Thyroid gland (tissue), 4 donors: ENCODE data around the gene NBAS. TPM values are rescaled to one million over a fixed set of nuclear protein-coding genes. Genes with fewer than 3 reads are reported as not detected.

Source experiments
- DNase-seq, 2 donors: peaks; one replicate each; pipeline ENCODE4 v3.0.0-alpha.2; 2019
- H3K27ac ChIP-seq, 3 donors: fragments of 200-600 bp; sonication (generic); 1 replicate in 2 of 3; 2 replicates in 1 of 3; pipeline ENCODE4 v1.5.1; 2016 to 2019; ENCODE audit warnings: mild to moderate bottlenecking in 1 of 3, moderate library complexity in 1 of 3
- H3K27me3 ChIP-seq: fragments of 200-600 bp; sonication (generic); one replicate; pipeline ENCODE4 v1.5.1; 2019
- H3K36me3 ChIP-seq, 2 donors: fragments of 200-600 bp; sonication (generic); one replicate each; pipeline ENCODE4 v1.5.1; 2016 to 2019
- H3K4me1 ChIP-seq, 2 donors: fragments of 200-600 bp; sonication (generic); one replicate each; pipeline ENCODE4 v1.5.1; 2017 to 2019
- H3K4me3 ChIP-seq, 3 donors: fragments of 200-600 bp; sonication (generic); replicated peaks in 1 of 3; 1 replicate in 2 of 3; 2 replicates in 1 of 3; pipeline ENCODE4 v1.5.1; 2016; ENCODE audit warnings: mild to moderate bottlenecking in 1 of 3
- H3K9me3 ChIP-seq: fragments of 200-600 bp; sonication (generic); one replicate; pipeline ENCODE4 v1.5.1; 2017
- CTCF ChIP-seq, 6 experiments: fragments of 200-600 bp in 3 of 6; fragments of 450-650 bp in 3 of 6; sonication (generic) in 3 of 6; IDR thresholded peaks; one replicate each; pipeline ENCODE4 v1.5.1; 2016 to 2019; ENCODE audit warnings: antibody characterized with exemption in 6 of 6, mild to moderate bottlenecking in 2 of 6, inconsistent platforms in 1 of 6, moderate library complexity in 1 of 6
- POLR2A ChIP-seq, 2 donors: fragments of 450-650 bp; IDR thresholded peaks; one replicate each; pipeline ENCODE4 v1.6.1; 2017; ENCODE audit warnings: antibody characterized with exemption in 2 of 2, mild to moderate bottlenecking in 2 of 2, moderate library complexity in 1 of 2
- WGBS, 2 donors: methylation state at CpG; one replicate each; pipeline ENCODE4 v1.1.5; 2017; 5-methylcytosine and 5-hydroxymethylcytosine counted together
- intact Hi-C: fragments of 100-400 bp; cut with DNase I; formaldehyde crosslinking; loops from one replicate; pipeline ENCODE4 v1.15.1; 2023
- total RNA-seq, 4 donors: library from RNA; depleted of rRNA; stranded (reverse); fragments of >200 nt; gene quantifications; one replicate each; pipeline ENCODE4 v1.2.3, GENCODE V29; 2016

NBAS gene
- total RNA-seq, 4 donors from 2014 or later = 50.4 to 71.5 (median 54.7) TPM

GRCh38 chr2:15281681-15282080, 279.5 kb downstream of the NBAS start:
- no peaks in the 10 kb centered on the region for H3K9me3 ChIP-seq
- 66 to 99% methylated on average over 2 of the region's 2 CpGs for WGBS, 2 donors
- H3K27ac ChIP-seq = no peak overlapping the region
- H3K27me3 ChIP-seq = no peaks in the 10 kb centered on the region
- H3K4me1 ChIP-seq = no peaks in the 10 kb centered on the region
- TF ChIP-seq POLR2A (IDR thresholded peaks at IDR 0.05) (no peak), CTCF (IDR thresholded peaks at IDR 0.05) (no peak)
- no peak overlapping the region for H3K4me3 ChIP-seq
- H3K36me3 ChIP-seq = no peaks in the 10 kb centered on the region
- intact Hi-C loops = no loop called here
- no peak for DNase-seq

- peaks cover 0 to 13% of the 10 kb centered on the region in 2 donors for H3K36me3 ChIP-seq
- no peak overlapping the region for H3K4me3 ChIP-seq
- H3K27ac ChIP-seq = no peak overlapping the region
- intact Hi-C loops = no loop called here
- TF ChIP-seq CTCF (IDR thresholded peaks at IDR 0.05) = no peak
- TF ChIP-seq POLR2A (IDR thresholded peaks at IDR 0.05) = no peak
- 57 to 67% methylated on average over 2 of the region's 2 CpGs for WGBS, 2 donors
- no peak for DNase-seq
- H3K9me3 ChIP-seq = no peaks in the 10 kb centered on the region
- H3K27me3 ChIP-seq = no peaks in the 10 kb centered on the region
- no peaks in the 10 kb centered on the region for H3K4me1 ChIP-seq
Measured at GRCh38 chr2:15279201-15279876, 281.8 kb downstream of the NBAS start.

GRCh38 chr2:15278296-15278695, 282.8 kb downstream of the NBAS start:
- H3K4me1 ChIP-seq = no peaks in the 10 kb centered on the region
- intact Hi-C loops = no loop called here
- no peak overlapping the region for H3K4me3 ChIP-seq
- H3K9me3 ChIP-seq = no peaks in the 10 kb centered on the region
- no peak for DNase-seq
- H3K27me3 ChIP-seq = no peaks in the 10 kb centered on the region
- TF ChIP-seq CTCF (IDR thresholded peaks at IDR 0.05) (no peak), POLR2A (IDR thresholded peaks at IDR 0.05) (no peak)
- H3K36me3 ChIP-seq = peaks cover 0 to 13% of the 10 kb centered on the region in 2 donors
- no peak overlapping the region for H3K27ac ChIP-seq
- 92 to 95% methylated on average over 3 of the region's 3 CpGs for WGBS, 2 donors

GRCh38 chr2:15275346-15275745, 285.8 kb downstream of the NBAS start:
- intact Hi-C loops = no loop called here
- H3K27ac ChIP-seq = no peak overlapping the region
- H3K4me3 ChIP-seq = no peak overlapping the region
- DNase-seq = no peak
- no peaks in the 10 kb centered on the region for H3K9me3 ChIP-seq
- 72 to 80% methylated on average over 2 of the region's 2 CpGs for WGBS, 2 donors
- H3K36me3 ChIP-seq = peaks cover 0 to 17% of the 10 kb centered on the region in 2 donors
- no peaks in the 10 kb centered on the region for H3K4me1 ChIP-seq
- H3K27me3 ChIP-seq = no peaks in the 10 kb centered on the region
- no peak for TF ChIP-seq POLR2A (IDR thresholded peaks at IDR 0.05)
- no peak for TF ChIP-seq CTCF (IDR thresholded peaks at IDR 0.05)

- no peaks in the 10 kb centered on the region for H3K4me1 ChIP-seq
- H3K9me3 ChIP-seq = no peaks in the 10 kb centered on the region
- intact Hi-C loops = no loop called here
- DNase-seq = no peak
- H3K27me3 ChIP-seq = no peaks in the 10 kb centered on the region
- WGBS, 2 donors = 94 to 100% methylated on average over 1 of the region's 1 CpG
- no peak overlapping the region for H3K4me3 ChIP-seq
- no peak for TF ChIP-seq POLR2A (IDR thresholded peaks at IDR 0.05)
- TF ChIP-seq CTCF (IDR thresholded peaks at IDR 0.05) = no peak
- H3K27ac ChIP-seq = no peak overlapping the region
- H3K36me3 ChIP-seq = peaks cover 0 to 17% of the 10 kb centered on the region in 2 donors
Measured at GRCh38 chr2:15273452-15273851, 287.7 kb downstream of the NBAS start.
